GM12874 (cell line): ENCODE results near the gene LGALS9.

Experiments used
- CTCF ChIP-seq: IDR thresholded peaks from 2 replicates; pipeline ENCODE4 v1.5.1; 2011; ENCODE audit warnings: low read depth, mild to moderate bottlenecking, control low read depth, low read length, moderate library complexity; ENCODE audit not compliant: insufficient read depth

Gene LGALS9

DNA sequence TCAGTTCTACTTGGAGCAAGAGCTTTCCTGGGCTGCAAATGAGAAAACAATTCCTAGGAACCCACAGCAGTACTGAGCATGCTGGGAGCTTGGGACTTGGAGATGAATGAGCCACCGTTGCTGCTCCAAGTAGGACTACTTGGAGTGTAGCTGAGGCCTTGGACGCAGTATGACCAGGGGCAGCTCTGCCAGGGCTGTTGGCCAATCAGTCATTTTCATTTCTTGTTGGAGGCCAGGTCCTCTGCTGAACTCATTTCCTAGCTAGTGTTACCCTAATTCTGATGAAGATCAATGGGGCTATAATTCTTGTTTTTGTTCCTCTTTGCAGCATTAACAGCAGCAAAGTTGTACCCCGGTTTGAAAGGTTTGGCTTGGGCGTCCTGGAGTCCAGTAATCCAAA lies 8.0 kb upstream of the LGALS9 start:
- TF ChIP-seq CTCF: no peak

DNA sequence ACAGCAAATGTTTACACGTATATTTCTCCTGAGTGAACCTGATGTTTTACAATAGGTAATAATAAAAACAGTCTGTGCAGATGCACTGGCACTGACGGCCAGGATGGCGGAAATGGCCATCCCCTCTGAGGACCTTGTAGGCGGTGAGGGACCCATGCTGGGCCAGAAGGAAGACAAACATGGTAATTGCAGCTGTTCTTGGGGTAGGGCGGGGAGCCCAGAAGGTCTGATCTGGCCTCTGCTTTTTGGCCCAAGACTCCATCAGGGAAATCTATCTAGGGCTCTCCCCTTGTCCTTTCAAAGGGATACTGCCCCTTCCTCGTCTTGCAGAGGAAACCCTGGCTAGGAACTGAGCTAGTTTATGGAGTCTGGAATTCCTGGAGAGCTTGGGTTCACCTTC lies 7.4 kb upstream of the LGALS9 start:
- TF ChIP-seq CTCF: no peak

- TF ChIP-seq CTCF: no peak
Observed at GRCh38 chr17:27624539-27624938, 6.4 kb upstream of the LGALS9 start.

GRCh38 chr17:27625856-27626255 lies 5.1 kb upstream of the LGALS9 start:
- no peak for TF ChIP-seq CTCF

GRCh38 chr17:27627514-27627913 lies 3.5 kb upstream of the LGALS9 start:
- no peak for TF ChIP-seq CTCF

DNA sequence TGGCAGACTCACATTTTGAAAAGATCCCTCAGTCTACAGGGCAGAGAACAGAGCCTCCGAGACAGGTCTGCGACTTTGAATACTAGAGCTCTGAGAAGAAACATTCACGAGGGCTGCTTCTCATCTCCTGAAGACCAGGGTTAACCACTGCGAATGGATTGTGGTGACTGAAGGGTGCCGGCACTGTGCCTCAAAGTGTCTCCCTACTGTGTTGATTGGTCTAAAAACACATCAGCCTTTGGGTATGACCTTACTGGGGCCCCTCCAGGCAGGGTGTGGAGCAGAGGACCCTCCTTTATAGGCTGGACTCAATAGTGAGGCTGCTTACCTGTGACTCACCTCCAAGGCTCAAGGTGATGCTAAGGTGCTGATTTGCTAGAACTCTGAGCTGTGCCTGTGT lies 2.6 kb upstream of the LGALS9 start:
- no peak for TF ChIP-seq CTCF

DNA sequence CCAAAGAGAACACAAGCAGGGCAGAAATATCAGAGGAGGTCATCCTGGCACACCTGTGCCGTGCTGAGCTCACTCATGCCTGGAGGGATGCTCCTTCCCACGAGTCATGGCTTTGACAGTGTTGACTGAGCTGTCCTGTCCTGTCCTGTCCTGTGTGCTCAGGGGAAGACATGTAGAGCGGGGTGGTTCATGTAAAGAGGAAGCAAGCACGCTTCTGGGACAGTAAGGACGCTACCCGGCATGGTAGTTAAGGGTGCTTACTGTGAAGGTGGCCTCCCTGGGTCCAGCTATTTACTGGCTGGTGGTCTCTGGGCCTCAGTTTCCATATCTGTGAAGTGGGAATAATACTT lies 398 bp downstream of the LGALS9 start:
- no peak for TF ChIP-seq CTCF
